Mammary epithelial cell (primary cell): ENCODE results near the gene NFKB2.

Experiments
- EZH2 ChIP-seq: IDR thresholded peaks from 2 replicates; pipeline ENCODE4 v1.6.1; 2012; ENCODE audit warnings: low read length, inconsistent platforms, borderline replicate concordance
- TF ChIP-seq, protein P1 (sequence below), 2 donors: IDR thresholded peaks in 1 of 2; conservative IDR thresholded peaks in 1 of 2; 2 replicates each; pipeline ENCODE4 v1.5.1; 2011 to 2012; ENCODE audit warnings: inconsistent platforms in 2 of 2, low read length in 2 of 2, mild to moderate bottlenecking in 2 of 2, control low read depth in 1 of 2, low read depth in 1 of 2; ENCODE audit not compliant: insufficient read depth in 1 of 2; ENCODE audit errors: extremely low read depth in 1 of 2

DNA sequence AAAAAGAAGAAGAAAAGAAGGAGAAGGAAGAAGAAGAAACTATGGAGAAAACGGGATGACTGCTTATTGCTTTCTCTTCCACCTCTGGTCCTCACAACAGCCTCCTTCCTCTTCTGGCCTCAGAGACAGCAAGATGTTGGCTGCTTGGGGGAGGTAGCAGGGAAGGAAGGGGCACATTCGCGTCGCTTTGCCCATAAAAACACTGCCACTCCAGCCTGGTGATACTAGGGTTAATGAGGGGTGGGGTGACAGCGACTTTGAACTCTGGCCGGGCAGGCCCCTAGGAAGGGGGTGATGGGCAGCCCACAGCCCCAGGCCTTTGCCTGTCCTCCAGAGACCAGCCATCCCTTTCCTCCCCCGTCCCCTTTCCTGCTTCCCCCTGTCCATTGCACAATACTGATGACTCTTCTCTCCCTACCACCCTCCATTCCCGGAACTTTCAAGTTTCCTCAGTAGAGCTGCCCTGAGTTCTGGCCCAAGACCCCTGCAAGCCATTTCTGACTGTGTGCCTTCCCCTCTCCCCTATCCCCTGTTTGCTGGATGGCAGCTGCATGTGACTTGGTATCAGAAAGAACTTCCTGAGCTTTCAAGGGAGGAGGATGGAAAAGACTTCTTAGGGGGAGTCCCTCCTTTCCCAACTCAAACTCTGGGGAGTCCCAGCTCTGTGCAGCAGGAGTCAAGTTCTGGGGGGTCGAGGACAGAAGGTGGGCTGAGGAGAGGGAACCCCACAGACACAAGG, 39.1 kb downstream of the NFKB2 start:
- TF ChIP-seq, protein P1, sequence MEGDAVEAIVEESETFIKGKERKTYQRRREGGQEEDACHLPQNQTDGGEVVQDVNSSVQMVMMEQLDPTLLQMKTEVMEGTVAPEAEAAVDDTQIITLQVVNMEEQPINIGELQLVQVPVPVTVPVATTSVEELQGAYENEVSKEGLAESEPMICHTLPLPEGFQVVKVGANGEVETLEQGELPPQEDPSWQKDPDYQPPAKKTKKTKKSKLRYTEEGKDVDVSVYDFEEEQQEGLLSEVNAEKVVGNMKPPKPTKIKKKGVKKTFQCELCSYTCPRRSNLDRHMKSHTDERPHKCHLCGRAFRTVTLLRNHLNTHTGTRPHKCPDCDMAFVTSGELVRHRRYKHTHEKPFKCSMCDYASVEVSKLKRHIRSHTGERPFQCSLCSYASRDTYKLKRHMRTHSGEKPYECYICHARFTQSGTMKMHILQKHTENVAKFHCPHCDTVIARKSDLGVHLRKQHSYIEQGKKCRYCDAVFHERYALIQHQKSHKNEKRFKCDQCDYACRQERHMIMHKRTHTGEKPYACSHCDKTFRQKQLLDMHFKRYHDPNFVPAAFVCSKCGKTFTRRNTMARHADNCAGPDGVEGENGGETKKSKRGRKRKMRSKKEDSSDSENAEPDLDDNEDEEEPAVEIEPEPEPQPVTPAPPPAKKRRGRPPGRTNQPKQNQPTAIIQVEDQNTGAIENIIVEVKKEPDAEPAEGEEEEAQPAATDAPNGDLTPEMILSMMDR (conservative IDR thresholded peaks at IDR 0.05 in 1 of 2, IDR thresholded peaks at IDR 0.05 in 1 of 2; ENCODE audit: extremely low read depth in 1 of 2, insufficient read depth in 1 of 2, low read depth in 1 of 2, low read length in 2 of 2) = no peak
- TF ChIP-seq EZH2 = no peak
